ENCODE measurements around the gene JMJD4. TPM values are rescaled to one million over a fixed set of nuclear protein-coding genes. Genes with fewer than 3 reads are reported as not detected.

JMJD4 gene
- total and polyA plus RNA-seq, 9 of the 15 experiments (the other 6 are each of a cell fraction or from before 2014, with no cell fraction given), result 1.4 to 42.6 (median 29.2) TPM

DNA sequence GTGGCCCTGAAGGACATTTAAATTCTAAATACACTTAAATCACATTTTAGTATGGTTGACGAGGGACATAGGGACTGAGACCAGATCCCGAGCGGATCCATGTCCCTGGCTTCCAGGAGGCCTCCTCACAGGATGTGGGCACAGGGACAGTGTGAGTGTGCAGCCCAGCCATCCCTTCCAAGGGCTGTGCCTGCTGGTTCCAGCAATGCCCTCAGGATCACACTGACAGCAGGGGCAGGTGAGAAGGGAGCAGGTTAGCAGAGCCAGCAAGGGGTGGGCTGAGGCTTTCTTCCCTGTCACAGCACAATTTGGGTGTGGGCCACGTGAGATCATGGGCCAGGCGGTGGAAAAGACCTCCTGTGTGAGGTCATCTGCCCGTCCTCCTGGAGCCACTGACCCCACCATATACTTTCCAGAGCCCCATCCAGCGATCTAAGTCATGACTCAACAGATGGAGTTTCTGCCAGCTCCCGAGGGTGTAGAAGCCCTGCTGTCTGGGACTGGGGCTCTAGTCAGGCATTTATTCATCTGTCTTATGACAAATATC, 43.4 kb upstream of the JMJD4 start:
- WGBS (ENCODE audit: insufficient coverage, low coverage, missing lambda C conversion rate), result 69% methylated on average over 8 of the region's 8 CpGs
- Histone ChIP-seq H2AFZ (ENCODE audit: low read depth, low read length) (no peak overlapping the region), H3K9me3 (replicated peaks; ENCODE audit: control insufficient read depth, insufficient read depth, low read depth, low read length) (no peaks in the 10 kb centered on the region), H3K27ac (ENCODE audit: extremely low read depth, low read depth, low read length) (no peak overlapping the region), H3K9ac (ENCODE audit: insufficient read depth in 1 of 2, low read depth in 2 of 2, low read length in 2 of 2) (peak overlapping the region in 1 of 2 experiments; percentile 70; a peak in 2 of 4 replicates), H3K27me3 (ENCODE audit: control insufficient read depth in 2 of 2, insufficient read depth in 2 of 2, low read length in 2 of 2) (no peaks in the 10 kb centered on the region), H4K20me1 (replicated peaks; ENCODE audit: control insufficient read depth, insufficient read depth, low read length) (peaks cover 9% of the 10 kb centered on the region; the same call in 1 of the 2 replicates), H3K4me2 (ENCODE audit: insufficient read depth, low read length) (no peak overlapping the region), H3K36me3 (ENCODE audit: control insufficient read depth, insufficient read depth, low read length) (peaks cover 33% of the 10 kb centered on the region; the same call in 2 of the 3 replicates), H3K4me1 (replicated peaks in 1 of 2; ENCODE audit: control insufficient read depth in 2 of 2, insufficient read depth in 2 of 2, low read length in 2 of 2) (peaks cover 0 to 11% of the 10 kb centered on the region in 2 experiments; a peak in 1 of 5 replicates), H3K9me1 (ENCODE audit: control insufficient read depth, insufficient read depth, low read length) (no peaks in the 10 kb centered on the region), H3K79me2 (ENCODE audit: control insufficient read depth, insufficient read depth, low read length) (no peaks in the 10 kb centered on the region), H3K4me3 (no peak overlapping the region)
- TF ChIP-seq SRSF1 (IDR thresholded peaks at IDR 0.05; ENCODE audit: low read depth, low read length) (no peak), PCBP1 (IDR thresholded peaks at IDR 0.05; ENCODE audit: low read depth, low read length, poor library complexity, severe bottlenecking) (no peak), XRCC5 (IDR thresholded peaks at IDR 0.05; ENCODE audit: low read depth, low read length) (no peak), NCOR1 (IDR thresholded peaks at IDR 0.05) (no peak), ZNF561 (CRISPR knock-in tag; conservative IDR thresholded peaks at IDR 0.05) (no peak), POLR3A (IDR thresholded peaks at IDR 0.05; ENCODE audit: borderline replicate concordance, extremely low read depth, insufficient read depth, insufficient read length) (no peak)
- TF ChIP-seq, protein P1, sequence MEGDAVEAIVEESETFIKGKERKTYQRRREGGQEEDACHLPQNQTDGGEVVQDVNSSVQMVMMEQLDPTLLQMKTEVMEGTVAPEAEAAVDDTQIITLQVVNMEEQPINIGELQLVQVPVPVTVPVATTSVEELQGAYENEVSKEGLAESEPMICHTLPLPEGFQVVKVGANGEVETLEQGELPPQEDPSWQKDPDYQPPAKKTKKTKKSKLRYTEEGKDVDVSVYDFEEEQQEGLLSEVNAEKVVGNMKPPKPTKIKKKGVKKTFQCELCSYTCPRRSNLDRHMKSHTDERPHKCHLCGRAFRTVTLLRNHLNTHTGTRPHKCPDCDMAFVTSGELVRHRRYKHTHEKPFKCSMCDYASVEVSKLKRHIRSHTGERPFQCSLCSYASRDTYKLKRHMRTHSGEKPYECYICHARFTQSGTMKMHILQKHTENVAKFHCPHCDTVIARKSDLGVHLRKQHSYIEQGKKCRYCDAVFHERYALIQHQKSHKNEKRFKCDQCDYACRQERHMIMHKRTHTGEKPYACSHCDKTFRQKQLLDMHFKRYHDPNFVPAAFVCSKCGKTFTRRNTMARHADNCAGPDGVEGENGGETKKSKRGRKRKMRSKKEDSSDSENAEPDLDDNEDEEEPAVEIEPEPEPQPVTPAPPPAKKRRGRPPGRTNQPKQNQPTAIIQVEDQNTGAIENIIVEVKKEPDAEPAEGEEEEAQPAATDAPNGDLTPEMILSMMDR (IDR thresholded peaks at IDR 0.05 in 2 of 3, conservative IDR thresholded peaks at IDR 0.05 in 1 of 3; ENCODE audit: insufficient read depth in 2 of 3, low read depth in 1 of 3, low read length in 3 of 3), result no peak
- TF ChIP-seq, protein P2, sequence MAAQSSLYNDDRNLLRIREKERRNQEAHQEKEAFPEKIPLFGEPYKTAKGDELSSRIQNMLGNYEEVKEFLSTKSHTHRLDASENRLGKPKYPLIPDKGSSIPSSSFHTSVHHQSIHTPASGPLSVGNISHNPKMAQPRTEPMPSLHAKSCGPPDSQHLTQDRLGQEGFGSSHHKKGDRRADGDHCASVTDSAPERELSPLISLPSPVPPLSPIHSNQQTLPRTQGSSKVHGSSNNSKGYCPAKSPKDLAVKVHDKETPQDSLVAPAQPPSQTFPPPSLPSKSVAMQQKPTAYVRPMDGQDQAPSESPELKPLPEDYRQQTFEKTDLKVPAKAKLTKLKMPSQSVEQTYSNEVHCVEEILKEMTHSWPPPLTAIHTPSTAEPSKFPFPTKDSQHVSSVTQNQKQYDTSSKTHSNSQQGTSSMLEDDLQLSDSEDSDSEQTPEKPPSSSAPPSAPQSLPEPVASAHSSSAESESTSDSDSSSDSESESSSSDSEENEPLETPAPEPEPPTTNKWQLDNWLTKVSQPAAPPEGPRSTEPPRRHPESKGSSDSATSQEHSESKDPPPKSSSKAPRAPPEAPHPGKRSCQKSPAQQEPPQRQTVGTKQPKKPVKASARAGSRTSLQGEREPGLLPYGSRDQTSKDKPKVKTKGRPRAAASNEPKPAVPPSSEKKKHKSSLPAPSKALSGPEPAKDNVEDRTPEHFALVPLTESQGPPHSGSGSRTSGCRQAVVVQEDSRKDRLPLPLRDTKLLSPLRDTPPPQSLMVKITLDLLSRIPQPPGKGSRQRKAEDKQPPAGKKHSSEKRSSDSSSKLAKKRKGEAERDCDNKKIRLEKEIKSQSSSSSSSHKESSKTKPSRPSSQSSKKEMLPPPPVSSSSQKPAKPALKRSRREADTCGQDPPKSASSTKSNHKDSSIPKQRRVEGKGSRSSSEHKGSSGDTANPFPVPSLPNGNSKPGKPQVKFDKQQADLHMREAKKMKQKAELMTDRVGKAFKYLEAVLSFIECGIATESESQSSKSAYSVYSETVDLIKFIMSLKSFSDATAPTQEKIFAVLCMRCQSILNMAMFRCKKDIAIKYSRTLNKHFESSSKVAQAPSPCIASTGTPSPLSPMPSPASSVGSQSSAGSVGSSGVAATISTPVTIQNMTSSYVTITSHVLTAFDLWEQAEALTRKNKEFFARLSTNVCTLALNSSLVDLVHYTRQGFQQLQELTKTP (IDR thresholded peaks at IDR 0.05; ENCODE audit: low read depth in 1 of 2, partially characterized antibody in 2 of 2), result no peak
- ATAC-seq (no peak), FAIRE-seq (no peak), DNase-seq (ENCODE audit: extremely low read depth in 1 of 4, low spot score in 3 of 4) (no peak)
- POLR2A ChIA-PET, result interaction anchor here (0.6 kb wide), 1 partner anchor 19 kb away, joined by 3 read pairs; no protein-coding TSS in a partner anchor
- in situ Hi-C loops (cut with MboI), result no loop called here
- no TSS peak for BruUV-seq (replicated peaks)
- intact Hi-C loops (cut with micrococcal nuclease), result no loop called here
- CTCF ChIA-PET (ENCODE audit: low intra/inter-chr PET ratio), result no interaction called here
